ENCODE results near the gene EXOC2.

The EXOC2 gene

DNA sequence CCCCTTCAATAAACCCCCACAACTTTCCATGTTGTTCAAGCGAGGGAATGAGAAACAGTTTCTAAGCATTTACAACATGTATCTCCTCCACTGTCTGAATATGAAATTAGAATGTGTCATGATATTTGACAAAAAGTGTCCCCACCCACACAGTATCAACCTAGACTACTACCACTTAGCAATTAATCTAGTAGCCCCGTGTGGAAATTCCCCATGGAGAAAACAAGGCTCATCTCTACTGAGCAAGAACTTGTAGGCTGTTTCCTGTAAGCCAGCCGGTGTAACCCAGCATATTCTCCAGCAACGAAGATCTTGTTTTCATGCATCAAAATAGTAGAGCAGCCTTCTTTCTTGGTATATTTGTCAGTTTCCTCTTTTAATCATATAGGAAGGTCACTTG is 186.4 kb downstream of the EXOC2 start:
- DNase-seq (ENCODE audit: low spot score): peak; percentile 73
- TF ChIP-seq, protein P1, sequence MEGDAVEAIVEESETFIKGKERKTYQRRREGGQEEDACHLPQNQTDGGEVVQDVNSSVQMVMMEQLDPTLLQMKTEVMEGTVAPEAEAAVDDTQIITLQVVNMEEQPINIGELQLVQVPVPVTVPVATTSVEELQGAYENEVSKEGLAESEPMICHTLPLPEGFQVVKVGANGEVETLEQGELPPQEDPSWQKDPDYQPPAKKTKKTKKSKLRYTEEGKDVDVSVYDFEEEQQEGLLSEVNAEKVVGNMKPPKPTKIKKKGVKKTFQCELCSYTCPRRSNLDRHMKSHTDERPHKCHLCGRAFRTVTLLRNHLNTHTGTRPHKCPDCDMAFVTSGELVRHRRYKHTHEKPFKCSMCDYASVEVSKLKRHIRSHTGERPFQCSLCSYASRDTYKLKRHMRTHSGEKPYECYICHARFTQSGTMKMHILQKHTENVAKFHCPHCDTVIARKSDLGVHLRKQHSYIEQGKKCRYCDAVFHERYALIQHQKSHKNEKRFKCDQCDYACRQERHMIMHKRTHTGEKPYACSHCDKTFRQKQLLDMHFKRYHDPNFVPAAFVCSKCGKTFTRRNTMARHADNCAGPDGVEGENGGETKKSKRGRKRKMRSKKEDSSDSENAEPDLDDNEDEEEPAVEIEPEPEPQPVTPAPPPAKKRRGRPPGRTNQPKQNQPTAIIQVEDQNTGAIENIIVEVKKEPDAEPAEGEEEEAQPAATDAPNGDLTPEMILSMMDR (IDR thresholded peaks at IDR 0.05; ENCODE audit: borderline replicate concordance, control extremely low read depth, extremely low read depth, insufficient read depth, missing control alignments): no peak
- in situ Hi-C loops (cut with MboI; ENCODE audit: low sequenced_read_pairs, unreplicated experiment): no loop called here

DNA sequence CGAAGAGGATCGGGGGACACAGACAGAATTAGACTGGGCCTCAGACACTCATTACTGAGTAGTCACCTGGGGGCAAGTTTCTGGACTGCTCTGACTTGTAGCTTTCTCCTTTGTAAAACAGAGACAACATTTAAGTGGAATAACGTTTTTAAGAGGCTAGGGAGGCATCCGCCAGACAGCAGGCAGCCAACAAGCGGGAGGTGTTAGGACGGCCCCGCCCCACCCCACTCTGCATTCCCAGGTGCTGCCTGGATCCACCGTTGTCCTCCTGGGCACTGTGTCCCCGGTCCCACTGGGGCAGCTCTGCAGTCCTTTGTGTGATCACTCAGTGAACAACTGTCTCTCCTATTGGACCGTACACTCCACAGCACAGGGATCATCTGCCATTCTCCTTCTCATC is 187.6 kb downstream of the EXOC2 start:
- in situ Hi-C loops (cut with MboI; ENCODE audit: low sequenced_read_pairs, unreplicated experiment): no loop called here
- TF ChIP-seq, protein P1 (IDR thresholded peaks at IDR 0.05; ENCODE audit: borderline replicate concordance, control extremely low read depth, extremely low read depth, insufficient read depth, missing control alignments): no peak
- DNase-seq (ENCODE audit: low spot score): no peak

DNA sequence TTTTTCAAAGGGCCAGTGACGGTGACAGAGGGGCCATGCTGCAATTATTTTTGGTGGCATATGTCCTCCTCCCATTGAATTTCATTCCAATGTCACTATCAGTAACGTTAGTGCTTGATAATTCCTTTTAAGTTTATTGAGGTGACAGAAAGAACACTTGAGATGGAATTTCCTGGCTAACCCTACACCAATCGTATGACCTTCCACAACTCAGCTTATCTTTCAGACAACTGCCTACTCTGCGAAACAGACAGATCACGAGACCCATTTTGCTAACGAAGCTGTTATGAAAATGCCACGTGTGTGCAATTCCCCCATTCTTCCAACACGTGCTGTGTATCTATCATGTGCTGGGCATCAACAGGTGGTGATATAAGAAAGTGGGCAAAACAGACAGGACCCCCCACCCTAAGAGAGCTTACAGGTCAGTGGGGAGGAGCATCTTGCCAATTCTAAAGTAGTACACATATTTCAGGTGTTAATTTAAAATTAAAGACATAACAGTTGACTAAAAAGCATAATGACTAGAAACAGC is 188.4 kb downstream of the EXOC2 start:
- DNase-seq (ENCODE audit: low spot score): no peak
- in situ Hi-C loops (cut with MboI; ENCODE audit: low sequenced_read_pairs, unreplicated experiment): no loop called here
- TF ChIP-seq, protein P1 (IDR thresholded peaks at IDR 0.05; ENCODE audit: borderline replicate concordance, control extremely low read depth, extremely low read depth, insufficient read depth, missing control alignments): no peak

DNA sequence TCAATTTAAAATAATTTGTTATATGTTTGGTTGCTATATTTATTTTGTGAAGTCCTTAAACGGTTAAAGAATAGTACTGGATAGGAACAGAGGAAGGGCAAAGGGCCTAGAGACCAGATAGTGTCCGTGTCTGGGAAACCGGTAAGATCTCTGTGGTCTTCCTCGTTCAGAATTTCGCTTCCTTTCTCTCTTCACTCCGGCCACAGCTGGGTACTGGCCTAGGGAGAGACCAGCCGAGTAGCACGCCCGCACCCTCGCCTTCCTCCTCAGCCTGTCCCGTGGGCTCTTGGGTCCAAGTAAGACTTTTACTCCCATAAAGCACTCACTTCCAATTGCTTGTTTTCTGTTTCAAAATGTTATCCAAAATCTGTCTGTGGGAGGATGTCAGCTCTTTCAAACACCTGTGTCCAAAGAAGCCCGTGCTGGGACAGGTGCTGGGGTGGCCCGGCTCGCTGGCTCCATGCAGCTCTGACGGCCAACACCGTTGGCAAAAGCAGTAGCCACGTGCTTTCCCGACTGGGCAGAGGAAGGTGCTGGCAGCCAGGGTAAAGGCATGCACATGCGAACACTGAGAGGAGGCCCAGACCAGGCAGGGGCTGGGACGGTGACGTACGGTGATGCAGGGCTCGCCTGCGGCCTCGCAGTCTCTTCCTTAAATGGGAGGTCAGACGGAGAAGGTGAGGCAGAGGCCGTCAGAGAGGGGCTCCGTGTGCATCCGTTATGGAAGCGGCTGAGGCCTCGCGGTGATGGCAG is 189.2 kb downstream of the EXOC2 start:
- no peak for DNase-seq (ENCODE audit: low spot score)
- TF ChIP-seq, protein P1 (IDR thresholded peaks at IDR 0.05; ENCODE audit: borderline replicate concordance, control extremely low read depth, extremely low read depth, insufficient read depth, missing control alignments): no peak
- in situ Hi-C loops (cut with MboI; ENCODE audit: low sequenced_read_pairs, unreplicated experiment): no loop called here

DNA sequence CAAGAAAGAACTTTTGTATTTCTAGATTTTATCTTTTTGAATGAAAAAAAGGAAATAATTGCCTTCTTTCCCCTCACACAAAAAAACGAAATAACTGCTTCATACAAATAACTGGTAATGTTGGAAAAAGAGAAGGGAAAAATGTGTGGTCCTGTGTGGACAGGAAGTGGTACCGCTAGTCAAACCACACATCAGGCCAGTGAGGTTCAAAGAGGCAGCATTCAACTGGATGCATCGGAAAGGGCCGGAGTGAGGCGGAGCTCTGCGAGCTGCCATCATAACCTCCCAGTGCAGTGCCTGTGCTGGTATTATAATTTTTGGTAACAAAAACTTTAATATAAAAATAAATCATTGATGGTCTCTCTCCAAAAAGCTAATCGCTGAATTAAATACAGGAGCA is 190.2 kb downstream of the EXOC2 start:
- in situ Hi-C loops (cut with MboI; ENCODE audit: low sequenced_read_pairs, unreplicated experiment): no loop called here
- TF ChIP-seq, protein P1 (IDR thresholded peaks at IDR 0.05; ENCODE audit: borderline replicate concordance, control extremely low read depth, extremely low read depth, insufficient read depth, missing control alignments): no peak
- DNase-seq (ENCODE audit: low spot score): no peak

DNA sequence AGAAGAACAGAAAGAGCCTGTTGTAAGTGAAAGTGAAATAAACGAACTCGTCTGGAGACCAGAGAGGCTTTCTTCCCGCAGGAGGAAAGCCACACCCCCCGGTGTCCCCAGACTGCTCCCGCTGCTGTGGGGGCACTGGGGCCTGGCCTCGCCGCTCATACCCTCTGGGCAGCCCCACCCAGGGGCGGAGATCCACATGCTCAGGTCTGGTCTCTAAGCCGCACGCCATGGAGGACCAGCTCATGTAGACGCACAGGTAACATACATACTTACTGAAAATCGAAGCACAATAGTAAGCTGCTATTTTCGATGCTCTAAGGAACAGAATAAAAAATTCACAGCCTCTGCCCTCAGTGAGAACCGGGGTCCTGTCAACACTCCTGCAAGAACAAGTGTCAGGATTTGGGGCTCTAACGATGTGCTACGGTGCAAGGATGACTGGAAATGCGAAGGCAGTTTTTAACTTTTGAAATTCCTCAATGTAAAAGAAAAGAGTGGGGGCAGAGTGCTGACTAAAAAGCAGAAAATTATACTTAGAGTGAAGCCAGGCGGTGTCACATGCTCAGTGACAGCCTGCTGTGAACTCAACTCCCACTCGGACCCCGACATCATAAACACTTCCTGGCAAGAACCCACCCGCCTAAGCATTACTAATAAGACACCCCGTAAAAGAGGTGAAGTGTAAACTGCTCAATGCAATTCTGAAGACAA is 190.9 kb downstream of the EXOC2 start:
- in situ Hi-C loops (cut with MboI; ENCODE audit: low sequenced_read_pairs, unreplicated experiment): no loop called here
- TF ChIP-seq, protein P1 (IDR thresholded peaks at IDR 0.05; ENCODE audit: borderline replicate concordance, control extremely low read depth, extremely low read depth, insufficient read depth, missing control alignments): no peak
- DNase-seq (ENCODE audit: low spot score): peak; percentile 71

Data from GM13976 (cell line).